K562 (cell line): ENCODE results near the gene GTF3C1. TPM values are rescaled to one million over a fixed set of nuclear protein-coding genes. Genes with fewer than 3 reads are reported as not detected.

ENCODE experiments used
- CEBPB ChIP-seq: fragments of 450-650 bp; IDR thresholded peaks from 2 replicates; pipeline ENCODE4 v1.6.1; 2016; ENCODE audit warnings: missing genetic modification characterization, missing compliant biosample characterization
- CGGBP1 ChIP-seq: fragments of 250-450 bp; sonication (Bioruptor Pico); IDR thresholded peaks from 2 replicates; pipeline ENCODE4 v1.9.0; 2021; ENCODE audit warnings: mild to moderate bottlenecking
- ETS2 ChIP-seq: IDR thresholded peaks from 2 replicates; pipeline ENCODE4 v1.6.1; 2016; ENCODE audit warnings: borderline replicate concordance, missing genetic modification characterization, mild to moderate bottlenecking, moderate library complexity, missing compliant biosample characterization; ENCODE audit not compliant: poor library complexity, severe bottlenecking
- HIVEP1 ChIP-seq: fragments of 250-450 bp; sonication (Bioruptor Pico); IDR thresholded peaks from 2 replicates; pipeline ENCODE4 v1.4.0; 2020; ENCODE audit warnings: mild to moderate bottlenecking
- HMG20B ChIP-seq: fragments of 250-450 bp; sonication (Bioruptor Pico); IDR thresholded peaks from 2 replicates; pipeline ENCODE4 v1.5.0; 2021; ENCODE audit warnings: mild to moderate bottlenecking
- ILK ChIP-seq: fragments of 450-650 bp; IDR thresholded peaks from 2 replicates; pipeline ENCODE4 v1.6.1; 2016; ENCODE audit warnings: missing genetic modification characterization, low read depth, mild to moderate bottlenecking, missing compliant biosample characterization, moderate library complexity, borderline replicate concordance
- JUND ChIP-seq, 2 experiments: IDR thresholded peaks; 2 replicates in 1 of 2; 3 replicates in 1 of 2; pipeline ENCODE4 v1.6.1; 2011; ENCODE audit warnings: borderline replicate concordance in 2 of 2, low read depth in 2 of 2, low read length in 2 of 2, improper control_type of control experiment in 1 of 2, missing biosample characterization in 1 of 2, missing genetic modification characterization in 1 of 2, missing genetic modification reagents in 1 of 2
- KLF6 ChIP-seq: fragments of 250-450 bp; sonication (Bioruptor Pico); IDR thresholded peaks from 2 replicates; pipeline ENCODE4 v1.4.0; 2020; ENCODE audit warnings: mild to moderate bottlenecking, moderate library complexity, borderline replicate concordance
- MAZ ChIP-seq, 2 experiments: fragments of 450-650 bp in 1 of 2; sonication (generic) in 1 of 2; formaldehyde crosslinking; IDR thresholded peaks in 1 of 2; conservative IDR thresholded peaks in 1 of 2; 2 replicates each; pipeline versions ENCODE4 v1.4.0 to v1.5.0; 2020; ENCODE audit warnings: mild to moderate bottlenecking in 1 of 2, missing genetic modification reagents in 1 of 2
- MCM5 ChIP-seq: fragments of 450-650 bp; IDR thresholded peaks from 2 replicates; pipeline ENCODE4 v1.6.1; 2016; ENCODE audit warnings: low read depth
- MECOM ChIP-seq: fragments of 250-450 bp; sonication (Bioruptor Pico); IDR thresholded peaks from 2 replicates; pipeline ENCODE4 v1.8.0; 2022; ENCODE audit warnings: inconsistent platforms
- MLX ChIP-seq, 2 experiments: fragments of 450-650 bp in 1 of 2; sonication (generic) in 1 of 2; formaldehyde crosslinking; conservative IDR thresholded peaks; 2 replicates each; pipeline versions ENCODE4 v1.4.0 to v1.8.1; 2020 to 2022; ENCODE audit warnings: mild to moderate bottlenecking in 1 of 2, missing genetic modification reagents in 1 of 2
- NFIX ChIP-seq: fragments of 250-450 bp; sonication (Bioruptor Pico); IDR thresholded peaks from 2 replicates; pipeline ENCODE4 v1.4.0; 2020; ENCODE audit warnings: low read depth, mild to moderate bottlenecking, moderate library complexity
- PREB ChIP-seq: sonication (generic); formaldehyde crosslinking; IDR thresholded peaks from 2 replicates; pipeline ENCODE4 v1.8.1; 2023; ENCODE audit warnings: mild to moderate bottlenecking, missing genetic modification reagents
- RHOXF2B ChIP-seq: fragments of 250-450 bp; sonication (Bioruptor Pico); conservative IDR thresholded peaks from 2 replicates; pipeline ENCODE4 v1.5.1; 2021
- SLC30A9 ChIP-seq: fragments of 250-450 bp; sonication (Bioruptor Pico); IDR thresholded peaks from 2 replicates; pipeline ENCODE4 v1.8.0; 2022; ENCODE audit warnings: mild to moderate bottlenecking, moderate library complexity
- SRSF7 ChIP-seq: fragments of 200-400 bp; formaldehyde crosslinking; optimal IDR thresholded peaks from 2 replicates; pipeline ENCODE3; 2017; ENCODE audit warnings: mild to moderate bottlenecking, low read depth, low read length
- XRCC5 ChIP-seq: fragments of 200-400 bp; formaldehyde crosslinking; IDR thresholded peaks from 2 replicates; pipeline ENCODE4 v1.6.1; 2017; ENCODE audit warnings: low read depth, mild to moderate bottlenecking, low read length
- YBX1 ChIP-seq: fragments of 450-650 bp; IDR thresholded peaks from 2 replicates; pipeline ENCODE4 v1.7.1; 2016; ENCODE audit warnings: mild to moderate bottlenecking
- ZC3H8 ChIP-seq: fragments of 450-650 bp; IDR thresholded peaks from 2 replicates; pipeline ENCODE4 v1.6.1; 2017
- ZNF121 ChIP-seq: sonication (generic); formaldehyde crosslinking; conservative IDR thresholded peaks from 2 replicates; pipeline ENCODE4 v1.8.0; 2022; ENCODE audit warnings: missing genetic modification reagents
- ZNF75A ChIP-seq: fragments of 450-650 bp; formaldehyde crosslinking; IDR thresholded peaks from 2 replicates; pipeline ENCODE4 v1.4.0; 2020; ENCODE audit warnings: mild to moderate bottlenecking
- ZNF79 ChIP-seq: fragments of 250-450 bp; sonication (Bioruptor Pico); IDR thresholded peaks from 2 replicates; pipeline ENCODE4 v1.4.0; 2020; ENCODE audit warnings: low read depth, mild to moderate bottlenecking, moderate library complexity
- polyA plus RNA-seq, 8 experiments: library from polyadenylated mRNA; depleted of rRNA in 4 of 8; stranded (reverse) in 5 of 8; unstranded in 3 of 8; fragments of >200 nt; fragmentation: Nextera tagmentation in 2 of 8; fragmentation: Illumina TruSeq in 1 of 8; extraction: Ambion mirVana in 2 of 8; extraction: Trizol in 1 of 8; gene quantifications; 2 replicates each; pipeline versions ENCODE4 v1.2.1 to v1.2.3, GENCODE V29; 2011 to 2014; ENCODE audit warnings: inconsistent platforms in 1 of 8, missing spikeins in 1 of 8
- total RNA-seq, 7 experiments: library from RNA; depleted of rRNA in 6 of 7; stranded (reverse); fragments of >200 nt in 6 of 7; fragmentation: Illumina TruSeq in 2 of 7; extraction: Trizol in 2 of 7; gene quantifications; 2 replicates each; pipeline versions ENCODE4 v1.2.1 to v1.2.3, GENCODE V29; 2011 to 2021; ENCODE audit warnings: low replicate concordance in 1 of 7
- TF ChIP-seq, protein P1 (sequence below): sonication (generic); formaldehyde crosslinking; IDR thresholded peaks from 2 replicates; pipeline ENCODE4 v1.8.1; 2023; ENCODE audit warnings: mild to moderate bottlenecking, missing genetic modification reagents
- TF ChIP-seq, protein P2 (sequence below): sonication (generic); formaldehyde crosslinking; IDR thresholded peaks from 2 replicates; pipeline ENCODE4 v1.8.0; 2022; ENCODE audit warnings: missing genetic modification reagents, mild to moderate bottlenecking, moderate library complexity, borderline replicate concordance

The GTF3C1 gene
- total and polyA plus RNA-seq, 9 of the 15 experiments (the other 6 are each of a cell fraction or from before 2014, with no cell fraction given): 0.72 to 63.6 (median 30.9) TPM

DNA sequence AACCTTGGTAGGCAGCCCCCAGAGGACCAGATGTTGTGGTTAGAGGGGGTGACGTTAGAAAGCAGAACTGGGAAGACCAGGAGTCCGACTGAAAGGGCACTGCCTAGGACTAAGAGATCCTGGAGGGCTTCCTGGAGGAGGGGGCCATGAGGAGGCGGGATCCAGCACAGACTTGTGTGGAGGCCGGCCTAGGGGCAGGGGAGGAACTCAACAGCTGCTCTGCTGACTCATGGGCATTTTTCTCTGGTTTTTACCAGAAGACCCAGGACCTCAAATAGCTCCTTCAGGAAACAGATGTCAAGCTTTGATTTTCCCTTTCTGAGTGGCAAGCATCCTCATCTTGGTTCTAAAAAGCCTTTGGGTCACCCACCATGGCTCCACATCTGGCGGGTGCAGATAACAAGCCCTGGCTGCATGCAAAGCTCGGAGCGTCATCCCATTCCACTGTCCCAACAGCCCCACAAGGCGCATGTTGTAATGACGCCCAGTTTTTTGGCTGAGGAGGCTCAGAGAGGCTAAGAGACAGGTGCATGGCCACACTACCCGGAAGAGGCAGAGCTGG, 118.7 kb downstream of the GTF3C1 start (continued):
- TF ChIP-seq, protein P1, sequence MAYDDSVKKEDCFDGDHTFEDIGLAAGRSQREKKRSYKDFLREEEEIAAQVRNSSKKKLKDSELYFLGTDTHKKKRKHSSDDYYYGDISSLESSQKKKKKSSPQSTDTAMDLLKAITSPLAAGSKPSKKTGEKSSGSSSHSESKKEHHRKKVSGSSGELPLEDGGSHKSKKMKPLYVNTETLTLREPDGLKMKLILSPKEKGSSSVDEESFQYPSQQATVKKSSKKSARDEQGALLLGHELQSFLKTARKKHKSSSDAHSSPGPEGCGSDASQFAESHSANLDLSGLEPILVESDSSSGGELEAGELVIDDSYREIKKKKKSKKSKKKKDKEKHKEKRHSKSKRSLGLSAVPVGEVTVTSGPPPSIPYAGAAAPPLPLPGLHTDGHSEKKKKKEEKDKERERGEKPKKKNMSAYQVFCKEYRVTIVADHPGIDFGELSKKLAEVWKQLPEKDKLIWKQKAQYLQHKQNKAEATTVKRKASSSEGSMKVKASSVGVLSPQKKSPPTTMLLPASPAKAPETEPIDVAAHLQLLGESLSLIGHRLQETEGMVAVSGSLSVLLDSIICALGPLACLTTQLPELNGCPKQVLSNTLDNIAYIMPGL (CRISPR knock-in tag): no peak
- TF ChIP-seq CEBPB (tag) (no peak), MLX (CRISPR knock-in tag; conservative IDR thresholded peaks at IDR 0.05) (no peak), YBX1 (no peak), MECOM (CRISPR knock-in tag) (no peak), NFIX (CRISPR knock-in tag) (no peak), ZNF121 (0 out of 2 replicates have a peak, but pooled peaks have one; percentile 2), ILK (tag) (no peak), MCM5 (no peak), ZNF75A (CRISPR knock-in tag) (no peak), XRCC5 (no peak), JUND (IDR thresholded peaks at IDR 0.05; ENCODE audit: borderline replicate concordance, low read depth, low read length) (peak; percentile 66; the same call in 1 of the 2 replicates), JUND (tag; IDR thresholded peaks at IDR 0.05; ENCODE audit: borderline replicate concordance, low read depth, low read length) (no peak; the same call in 2 of the 3 replicates), SRSF7 (no peak), ETS2 (tag) (no peak), ZNF79 (CRISPR knock-in tag) (no peak), ZC3H8 (no peak), HIVEP1 (CRISPR knock-in tag) (no peak), PREB (CRISPR knock-in tag) (no peak), RHOXF2B (CRISPR knock-in tag) (no peak), MAZ (CRISPR knock-in tag; conservative IDR thresholded peaks at IDR 0.05 in 1 of 2, IDR thresholded peaks at IDR 0.05 in 1 of 2) (no peak), KLF6 (CRISPR knock-in tag) (no peak), HMG20B (CRISPR knock-in tag) (no peak), CGGBP1 (CRISPR knock-in tag) (no peak), SLC30A9 (CRISPR knock-in tag) (no peak)
- TF ChIP-seq, protein P2, sequence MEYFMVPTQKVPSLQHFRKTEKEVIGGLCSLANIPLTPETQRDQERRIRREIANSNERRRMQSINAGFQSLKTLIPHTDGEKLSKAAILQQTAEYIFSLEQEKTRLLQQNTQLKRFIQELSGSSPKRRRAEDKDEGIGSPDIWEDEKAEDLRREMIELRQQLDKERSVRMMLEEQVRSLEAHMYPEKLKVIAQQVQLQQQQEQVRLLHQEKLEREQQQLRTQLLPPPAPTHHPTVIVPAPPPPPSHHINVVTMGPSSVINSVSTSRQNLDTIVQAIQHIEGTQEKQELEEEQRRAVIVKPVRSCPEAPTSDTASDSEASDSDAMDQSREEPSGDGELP (CRISPR knock-in tag): peak; percentile 73
